Measurements from ENCODE around the gene HADHB.
"Not testable (repeated sequence)": the region's sequence is repeated elsewhere in the genome, so short reads cannot be mapped to it uniquely, and the experiment has no call there.

The HADHB gene

GRCh38 chr2:26298286-26298637 lies 53.5 kb downstream of the HADHB start:
- DNase-seq (ENCODE audit: low spot score), result no peak

- peak; percentile 30 for DNase-seq (ENCODE audit: low spot score)
These were observed 54.1 kb downstream of the HADHB start for GRCh38 chr2:26298638-26299393.

GRCh38 chr2:26299471-26300101 lies 54.8 kb downstream of the HADHB start:
- DNase-seq (ENCODE audit: low spot score), result peak; percentile 19

- DNase-seq (ENCODE audit: low spot score), result no peak
These were observed 55.6 kb downstream of the HADHB start for GRCh38 chr2:26300234-26300925.

GRCh38 chr2:26302846-26303245 lies 58.1 kb downstream of the HADHB start:
- DNase-seq (ENCODE audit: low spot score), result no peak

GRCh38 chr2:26305094-26305493 lies 60.4 kb downstream of the HADHB start:
- not testable (repeated sequence) for DNase-seq (ENCODE audit: low spot score)

- no peak for DNase-seq (ENCODE audit: low spot score)
These were observed 60.8 kb downstream of the HADHB start for GRCh38 chr2:26305540-26305939.

GRCh38 chr2:26309921-26310320 lies 65.2 kb downstream of the HADHB start:
- no peak for DNase-seq (ENCODE audit: low spot score)

GRCh38 chr2:26312471-26312870 lies 67.7 kb downstream of the HADHB start:
- DNase-seq (ENCODE audit: low spot score), result no peak

- no peak for DNase-seq (ENCODE audit: low spot score)
These were observed 68.7 kb downstream of the HADHB start for GRCh38 chr2:26313446-26313845.

- no peak for DNase-seq (ENCODE audit: low spot score)
These were observed 69.5 kb downstream of the HADHB start for GRCh38 chr2:26314243-26314642.

GRCh38 chr2:26316041-26316440 lies 71.3 kb downstream of the HADHB start:
- DNase-seq (ENCODE audit: low spot score), result no peak

GRCh38 chr2:26316845-26317244 lies 72.1 kb downstream of the HADHB start:
- no peak for DNase-seq (ENCODE audit: low spot score)

- DNase-seq (ENCODE audit: low spot score), result no peak
These were observed 72.8 kb downstream of the HADHB start for GRCh38 chr2:26317377-26318105.

- DNase-seq (ENCODE audit: low spot score), result no peak
These were observed 74.2 kb downstream of the HADHB start for GRCh38 chr2:26318950-26319349.

- not testable (repeated sequence) for DNase-seq (ENCODE audit: low spot score)
These were observed 79.7 kb downstream of the HADHB start for GRCh38 chr2:26324479-26324878.

GRCh38 chr2:26324903-26325302 lies 80.2 kb downstream of the HADHB start:
- no peak for DNase-seq (ENCODE audit: low spot score)

GRCh38 chr2:26325851-26326250 lies 81.1 kb downstream of the HADHB start:
- no peak for DNase-seq (ENCODE audit: low spot score)

- no peak for DNase-seq (ENCODE audit: low spot score)
These were observed 81.8 kb downstream of the HADHB start for GRCh38 chr2:26326514-26326913.

GRCh38 chr2:26327291-26328272 lies 82.8 kb downstream of the HADHB start:
- DNase-seq (ENCODE audit: low spot score), result no peak

- DNase-seq (ENCODE audit: low spot score), result not testable (repeated sequence)
These were observed 84.3 kb downstream of the HADHB start for GRCh38 chr2:26329083-26329482.

All from kidney capillary endothelial cell (primary cell).